Measurements from ENCODE around the gene KCNQ2.
A peak's percentile ranks its signal among the peaks of the same experiment; 100 is the strongest.

Gene KCNQ2

DNA sequence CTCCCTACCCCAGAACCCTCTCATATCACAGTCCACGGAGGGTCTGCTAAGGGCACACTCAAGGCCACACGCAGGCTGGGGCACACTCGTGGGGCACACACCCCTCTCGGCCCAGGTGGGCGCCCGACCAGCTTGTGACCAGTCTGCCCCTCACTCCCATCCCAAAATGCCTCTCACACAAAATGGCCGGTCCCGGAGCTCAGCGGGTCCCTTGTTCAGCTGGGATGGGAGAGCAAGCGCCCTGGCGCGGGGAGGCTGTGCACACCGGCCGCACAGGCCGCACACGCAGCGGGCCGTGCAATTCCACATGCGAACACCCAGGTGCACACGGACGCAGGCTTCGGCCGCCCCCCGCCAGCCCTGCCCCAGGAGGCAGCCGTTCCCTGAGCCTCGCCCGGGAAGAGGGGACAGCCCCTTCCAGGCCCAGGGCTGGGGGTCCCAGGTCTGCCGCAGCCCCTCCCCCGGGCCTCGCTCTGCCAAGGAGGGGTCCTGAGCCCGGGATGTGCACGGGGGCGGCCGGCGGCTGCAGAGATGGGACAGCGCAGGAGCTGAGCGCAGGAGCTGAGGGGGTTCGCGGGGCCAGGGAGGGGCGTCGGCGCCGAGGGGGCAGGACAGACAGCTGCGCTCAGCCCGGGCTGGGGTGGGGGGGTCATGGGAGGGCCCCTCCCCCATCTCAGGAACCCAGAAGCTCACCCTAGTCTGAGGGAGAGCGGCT is 1.3 kb downstream of the KCNQ2 start:
- DNase-seq (ENCODE audit: low spot score), result no peak

DNA sequence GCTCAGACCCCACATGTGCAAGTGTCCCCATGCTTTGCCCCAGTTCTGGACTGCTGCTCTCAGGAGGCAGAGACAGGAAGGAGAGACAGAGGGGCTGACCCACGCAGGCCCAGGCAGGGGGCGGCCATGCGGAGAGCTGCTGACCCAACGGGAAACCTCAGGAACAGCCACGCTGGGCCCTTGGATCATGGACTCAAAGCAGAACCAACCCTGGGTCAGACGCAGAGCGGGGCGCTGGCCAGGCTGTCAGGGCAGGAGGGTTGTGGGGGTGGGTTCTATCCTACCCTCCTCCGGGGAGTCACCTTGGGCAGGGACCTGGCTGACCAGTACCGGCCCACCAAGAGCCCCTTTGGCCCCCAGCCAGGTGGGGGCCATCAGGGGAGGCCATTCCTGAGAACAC is 2.0 kb downstream of the KCNQ2 start:
- DNase-seq (ENCODE audit: low spot score), result no peak

GRCh38 chr20:63469713-63470101 is 2.7 kb downstream of the KCNQ2 start:
- DNase-seq (ENCODE audit: low spot score), result no peak

- no peak for DNase-seq (ENCODE audit: low spot score)
Measured at GRCh38 chr20:63469019-63469712, 3.3 kb downstream of the KCNQ2 start.

DNA sequence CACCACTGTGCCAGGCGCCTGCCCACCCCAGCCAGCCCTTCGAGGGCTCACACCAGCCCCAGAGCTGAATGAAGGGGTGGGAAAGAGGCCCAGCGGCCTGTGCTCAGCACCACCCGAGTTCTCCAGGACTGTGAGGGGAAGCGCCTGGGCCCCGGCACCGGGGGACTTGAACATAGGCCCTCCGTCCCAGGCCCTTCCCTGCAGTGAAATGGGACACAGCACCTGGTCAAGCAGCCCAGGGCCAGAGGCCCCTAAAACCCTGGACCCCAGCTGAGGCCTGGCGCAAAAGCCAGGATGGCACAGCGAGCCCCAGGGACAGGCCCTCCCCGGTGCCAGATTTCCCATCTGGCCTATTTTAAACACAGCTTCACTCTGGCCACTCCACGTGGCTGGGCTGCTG is 4.0 kb downstream of the KCNQ2 start:
- no peak for DNase-seq (ENCODE audit: low spot score)

GRCh38 chr20:63467294-63468083 is 5.0 kb downstream of the KCNQ2 start:
- DNase-seq (ENCODE audit: low spot score), result no peak

- no peak for DNase-seq (ENCODE audit: low spot score)
Measured at GRCh38 chr20:63466861-63467260, 5.6 kb downstream of the KCNQ2 start.

- DNase-seq (ENCODE audit: low spot score), result no peak
Measured at GRCh38 chr20:63466250-63466825, 6.1 kb downstream of the KCNQ2 start.

DNA sequence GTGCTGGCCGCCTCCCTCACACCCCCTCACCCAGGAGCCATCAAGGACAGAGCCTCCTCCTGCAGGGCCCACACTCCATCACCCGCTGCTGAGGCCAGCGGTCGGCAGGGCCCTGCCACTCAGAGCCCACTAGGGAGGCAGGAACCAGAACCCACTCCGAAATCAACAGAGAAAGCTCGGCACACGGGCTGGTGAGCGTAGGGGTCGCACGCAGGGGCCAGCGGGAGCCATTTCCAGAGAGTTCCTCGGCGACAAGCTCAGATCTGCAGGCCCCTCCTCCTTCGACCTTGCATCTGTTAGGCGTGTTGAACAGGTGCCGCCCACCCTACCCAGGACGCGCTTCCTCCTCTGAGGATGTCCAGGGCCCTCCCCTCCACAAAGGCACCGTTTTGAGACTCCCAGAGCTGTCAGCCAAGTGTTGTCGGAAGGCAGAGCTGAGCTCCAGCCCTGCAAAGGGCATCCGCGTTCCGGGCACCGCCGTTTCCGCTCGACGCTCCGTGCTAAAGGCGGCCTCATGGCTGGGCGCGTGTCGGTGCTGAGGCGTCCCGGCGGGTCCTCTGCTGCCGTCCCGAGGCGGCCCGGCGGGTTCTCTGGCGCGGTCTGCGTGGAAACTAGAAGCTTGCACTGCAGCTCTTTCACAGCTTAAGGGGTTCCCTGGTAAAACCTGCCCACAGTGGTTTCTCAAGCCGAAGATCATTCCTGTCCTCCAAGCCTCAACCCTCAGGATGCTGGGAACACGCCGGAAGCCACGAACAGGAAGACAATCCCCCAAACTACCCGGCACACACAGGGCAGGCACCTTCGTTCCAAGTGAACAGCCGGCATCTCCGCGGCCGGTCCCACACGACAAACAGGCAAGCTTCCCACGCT is 6.8 kb downstream of the KCNQ2 start:
- no peak for DNase-seq (ENCODE audit: low spot score)

DNA sequence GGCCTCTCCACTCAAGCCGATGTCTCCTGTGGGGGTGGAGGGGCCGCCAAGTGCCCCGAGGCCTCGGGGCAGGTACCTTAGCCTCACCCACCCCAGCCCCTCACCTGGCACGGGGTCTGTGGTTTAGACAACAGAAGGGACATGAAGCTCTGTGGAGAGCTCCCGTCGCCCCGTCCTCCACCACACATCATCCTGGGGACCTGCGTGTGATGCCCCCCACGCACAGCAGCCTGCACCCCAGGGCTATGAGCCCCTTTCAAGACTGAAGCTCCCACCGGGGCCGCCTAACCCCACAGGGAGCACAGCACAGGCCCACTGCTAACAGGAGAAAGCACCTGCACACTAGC is 8.2 kb downstream of the KCNQ2 start:
- DNase-seq (ENCODE audit: low spot score), result no peak

GRCh38 chr20:63463400-63464288 is 8.8 kb downstream of the KCNQ2 start:
- peak; percentile 40 for DNase-seq (ENCODE audit: low spot score)

- DNase-seq (ENCODE audit: low spot score), result no peak
Measured at GRCh38 chr20:63462244-63462643, 10.2 kb downstream of the KCNQ2 start.

DNA sequence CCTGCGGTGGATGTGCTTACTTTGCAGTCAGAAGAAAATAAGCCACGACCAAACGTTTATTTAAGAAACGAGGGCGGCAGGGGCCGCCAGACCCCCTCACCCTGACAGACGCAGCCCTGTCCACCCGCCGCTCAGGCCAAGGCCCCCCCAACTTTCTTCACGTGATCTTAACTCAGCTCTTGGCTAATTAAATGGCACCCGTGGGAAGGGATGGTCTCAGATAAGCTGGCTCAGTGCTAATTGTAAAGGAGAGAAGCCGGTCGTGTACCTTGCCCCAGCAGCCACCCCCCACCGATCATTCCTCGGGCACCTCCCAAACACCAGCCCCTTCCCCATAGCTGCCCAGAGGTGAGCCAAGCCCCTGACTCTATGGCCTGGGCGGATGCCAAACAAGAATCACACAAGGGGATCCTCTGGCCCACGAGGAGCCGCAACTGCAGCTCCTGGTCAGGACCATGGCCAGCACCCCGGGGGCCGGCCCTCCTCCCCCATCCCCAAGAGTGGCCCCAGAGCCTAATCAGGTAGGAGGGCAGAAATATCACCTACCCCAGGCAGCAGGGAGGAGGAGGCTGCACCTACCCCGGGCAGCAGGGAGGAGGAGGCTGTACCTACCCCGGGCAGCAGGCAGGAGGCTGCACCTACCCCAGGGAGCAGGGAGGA is 11.2 kb downstream of the KCNQ2 start:
- peak; percentile 59 for DNase-seq (ENCODE audit: low spot score)

DNA sequence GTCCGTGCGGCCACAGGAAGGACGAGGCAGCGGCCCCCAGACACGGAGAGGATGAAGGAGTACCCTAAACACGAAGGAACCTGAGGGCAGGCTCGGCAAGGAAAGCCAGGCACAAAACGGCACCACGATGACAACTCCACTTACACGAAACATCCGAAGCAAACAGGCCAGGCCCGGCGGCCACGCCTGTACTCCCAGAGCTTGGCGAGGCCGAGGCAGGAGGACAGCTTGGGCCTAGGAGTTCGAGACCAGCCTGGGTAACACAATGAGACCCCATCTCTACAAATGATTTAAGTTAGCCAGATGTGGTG is 13.4 kb downstream of the KCNQ2 start:
- no peak for DNase-seq (ENCODE audit: low spot score)

DNA sequence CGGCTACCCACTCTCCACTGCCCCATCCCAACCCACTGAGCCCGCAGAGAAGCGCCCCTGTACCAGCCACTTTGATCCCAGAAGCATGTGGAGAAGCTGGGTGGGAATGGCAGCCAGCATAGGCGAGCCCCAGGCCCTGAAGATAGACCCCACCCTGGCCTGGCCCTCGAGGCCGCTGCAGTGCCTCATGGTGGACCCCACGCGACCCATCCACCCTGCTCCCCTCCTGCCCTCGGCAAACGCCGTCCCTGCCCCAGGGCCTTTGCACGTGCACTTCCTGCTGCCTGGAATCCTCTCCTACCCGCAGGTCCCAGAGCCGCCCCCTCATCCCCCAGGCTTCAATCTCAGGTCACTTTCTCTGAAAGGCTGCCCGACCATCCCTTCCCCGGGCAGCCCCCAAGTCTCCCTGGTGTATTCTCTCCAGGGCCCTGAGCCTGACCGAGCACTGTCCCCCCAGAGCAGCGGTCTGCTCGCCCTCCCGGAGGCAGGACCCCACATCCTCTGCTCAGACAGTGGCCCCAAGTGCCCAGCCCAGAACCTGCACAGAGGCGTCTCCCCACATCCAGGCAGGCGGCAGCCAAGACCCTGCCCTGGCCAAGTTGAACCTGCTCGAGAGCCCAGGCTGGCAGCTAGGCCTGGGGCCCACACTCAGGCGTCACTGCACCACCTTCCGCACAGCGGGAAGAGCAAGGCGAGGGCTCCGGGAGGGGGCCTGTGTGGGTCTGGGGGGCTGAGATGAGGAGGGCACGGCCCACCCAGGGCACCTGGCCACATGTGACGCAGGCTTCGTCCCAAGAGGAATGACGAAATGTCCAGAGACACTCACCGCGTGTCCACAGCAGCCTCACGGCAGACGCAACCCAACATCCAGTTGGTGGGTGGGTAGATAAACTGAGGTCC is 14.0 kb downstream of the KCNQ2 start:
- DNase-seq (ENCODE audit: low spot score), result no peak

DNA sequence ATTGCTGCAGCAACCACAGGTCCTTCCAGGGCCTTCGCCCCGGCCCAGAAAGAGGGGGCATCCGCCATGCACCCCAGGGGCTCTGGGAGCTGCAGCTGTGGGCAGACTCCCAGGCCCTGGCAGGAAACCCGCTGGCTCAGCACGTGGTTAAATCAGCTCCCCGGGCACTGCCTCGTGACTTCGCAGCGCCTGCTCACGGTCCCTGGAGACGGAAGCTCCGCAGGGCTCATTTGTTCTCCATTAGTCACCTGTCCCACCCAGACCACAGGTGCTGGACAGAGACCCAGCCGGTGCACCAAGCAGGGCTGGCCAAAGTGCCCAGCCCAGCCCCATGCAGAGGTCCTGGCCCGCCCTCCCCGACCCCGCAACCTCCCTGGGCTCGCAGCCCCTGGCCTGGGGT is 14.7 kb downstream of the KCNQ2 start:
- DNase-seq (ENCODE audit: low spot score), result peak; percentile 66

DNA sequence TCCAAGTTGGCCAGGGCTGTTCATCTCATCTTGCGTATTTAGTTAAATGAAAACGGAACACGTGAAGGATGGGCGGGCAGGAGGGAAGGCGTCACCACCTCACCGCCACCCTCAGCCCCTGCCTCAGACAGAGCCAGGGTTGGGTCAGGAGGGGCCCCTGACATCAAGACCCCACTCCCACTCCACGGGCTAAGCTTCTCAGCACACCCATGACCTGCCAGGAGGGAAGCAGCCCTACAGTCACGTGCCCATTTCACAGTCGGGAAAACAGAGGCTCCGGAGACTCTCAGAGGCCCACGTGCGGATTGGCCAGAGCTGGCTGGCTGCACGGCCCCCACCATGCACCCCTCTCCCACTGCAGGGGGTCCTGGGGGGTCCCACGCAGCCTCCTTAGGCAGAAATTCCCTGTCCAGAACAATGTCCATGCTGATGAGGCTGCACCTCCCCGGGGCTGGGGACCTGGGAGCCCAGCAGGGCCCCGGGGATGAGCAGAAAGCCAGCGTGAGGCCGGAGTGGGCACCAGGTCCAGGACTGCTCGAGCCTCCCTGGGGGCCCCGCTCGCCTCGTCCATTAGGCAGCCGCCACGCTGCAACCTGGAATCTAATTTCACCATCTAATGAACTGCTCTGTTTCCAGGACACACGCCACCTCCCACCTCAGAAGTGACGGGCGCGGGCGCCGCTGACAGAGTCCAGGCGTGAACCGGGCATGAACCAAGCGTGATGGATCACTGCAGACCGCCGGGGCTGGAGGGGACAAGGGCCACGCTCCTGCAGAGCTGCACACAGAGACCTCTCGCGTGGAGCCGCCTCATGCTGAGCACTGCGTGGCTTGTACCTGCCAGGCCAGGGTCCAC is 15.8 kb downstream of the KCNQ2 start:
- no peak for DNase-seq (ENCODE audit: low spot score)

DNA sequence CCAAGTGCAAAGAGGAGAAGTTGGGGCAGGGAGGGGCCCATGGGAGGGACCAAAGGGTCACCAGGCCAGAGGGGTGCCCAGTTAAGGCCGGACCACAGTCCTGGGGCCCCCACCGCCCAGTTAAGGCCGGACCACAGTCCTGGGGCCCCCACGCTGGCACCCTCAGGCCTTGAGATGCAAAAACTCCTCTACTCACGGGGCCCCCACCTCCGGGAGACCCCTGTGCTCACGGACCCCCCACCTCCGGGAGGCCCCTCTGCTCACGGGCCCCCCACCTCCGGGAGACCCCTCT is 16.9 kb downstream of the KCNQ2 start:
- DNase-seq (ENCODE audit: low spot score), result no peak
